Skeletal muscle satellite cell (primary cell): Measurements from ENCODE around the gene ARHGEF12.

Experiments
- H3K27me3 ChIP-seq: 2 replicates; pipeline ENCODE4 v1.7.0; 2013; ENCODE audit warnings: low read length; ENCODE audit not compliant: control insufficient read depth, insufficient read depth
- H3K36me3 ChIP-seq: 2 replicates; pipeline ENCODE4 v1.7.0; 2013; ENCODE audit warnings: mild to moderate bottlenecking, control low read depth, low read length; ENCODE audit not compliant: insufficient read depth
- H3K4me1 ChIP-seq: 2 replicates; pipeline ENCODE4 v1.7.0; 2013; ENCODE audit warnings: low read length; ENCODE audit not compliant: control insufficient read depth, insufficient read depth
- H3K4me2 ChIP-seq: 2 replicates; pipeline ENCODE4 v1.7.0; 2013; ENCODE audit warnings: mild to moderate bottlenecking, low read length
- H3K4me3 ChIP-seq: 2 replicates; pipeline ENCODE4 v1.7.0; 2013; ENCODE audit warnings: low read length
- H3K9ac ChIP-seq: 2 replicates; pipeline ENCODE4 v1.7.0; 2013; ENCODE audit warnings: mild to moderate bottlenecking, low read depth, low read length, moderate library complexity
- H3K9me3 ChIP-seq: replicated peaks from 2 replicates; pipeline ENCODE4 v1.7.0; 2013; ENCODE audit warnings: mild to moderate bottlenecking, control low read depth, low read length

Gene ARHGEF12

GRCh38 chr11:120376547-120377182, 40.5 kb downstream of the ARHGEF12 start:
- Histone ChIP-seq H3K4me2 (no peak overlapping the region), H3K4me1 (peaks cover 18% of the 10 kb centered on the region), H3K9ac (no peak overlapping the region), H3K36me3 (no peaks in the 10 kb centered on the region), H3K27me3 (no peaks in the 10 kb centered on the region), H3K9me3 (no peaks in the 10 kb centered on the region), H3K4me3 (no peak overlapping the region)

GRCh38 chr11:120378474-120378873, 42.3 kb downstream of the ARHGEF12 start:
- Histone ChIP-seq H3K27me3 (no peaks in the 10 kb centered on the region), H3K4me2 (no peak overlapping the region), H3K4me1 (peaks cover 26% of the 10 kb centered on the region), H3K9ac (no peak overlapping the region), H3K4me3 (no peak overlapping the region), H3K36me3 (no peaks in the 10 kb centered on the region), H3K9me3 (no peaks in the 10 kb centered on the region)

- H3K9ac ChIP-seq: no peak overlapping the region
- no peaks in the 10 kb centered on the region for H3K9me3 ChIP-seq
- H3K27me3 ChIP-seq: no peaks in the 10 kb centered on the region
- peaks cover 34% of the 10 kb centered on the region for H3K4me1 ChIP-seq
- no peak overlapping the region for H3K4me2 ChIP-seq
- H3K36me3 ChIP-seq: no peaks in the 10 kb centered on the region
- H3K4me3 ChIP-seq: no peak overlapping the region
These were observed 45.2 kb downstream of the ARHGEF12 start for GRCh38 chr11:120381401-120381800.

GRCh38 chr11:120383518-120384155, 47.4 kb downstream of the ARHGEF12 start:
- Histone ChIP-seq H3K27me3 (no peaks in the 10 kb centered on the region), H3K9ac (no peak overlapping the region)

GRCh38 chr11:120384476-120384875, 48.3 kb downstream of the ARHGEF12 start:
- Histone ChIP-seq H3K27me3 (no peaks in the 10 kb centered on the region), H3K4me3 (no peak overlapping the region), H3K4me1 (peaks cover 38% of the 10 kb centered on the region), H3K9ac (no peak overlapping the region), H3K36me3 (no peaks in the 10 kb centered on the region), H3K9me3 (no peaks in the 10 kb centered on the region), H3K4me2 (no peak overlapping the region)

More at GRCh38 chr11:120383518-120384155, 47.4 kb downstream of the ARHGEF12 start:
- H3K9me3 ChIP-seq: no peaks in the 10 kb centered on the region
- H3K4me2 ChIP-seq: no peak overlapping the region
- H3K36me3 ChIP-seq: no peaks in the 10 kb centered on the region
- no peak overlapping the region for H3K4me3 ChIP-seq
- peaks cover 41% of the 10 kb centered on the region for H3K4me1 ChIP-seq

- no peaks in the 10 kb centered on the region for H3K9me3 ChIP-seq
- H3K4me1 ChIP-seq: peaks cover 34% of the 10 kb centered on the region
- no peaks in the 10 kb centered on the region for H3K27me3 ChIP-seq
- H3K4me2 ChIP-seq: no peak overlapping the region
- no peaks in the 10 kb centered on the region for H3K36me3 ChIP-seq
- H3K9ac ChIP-seq: no peak overlapping the region
- H3K4me3 ChIP-seq: no peak overlapping the region
These were observed 48.9 kb downstream of the ARHGEF12 start for GRCh38 chr11:120385110-120385509.

GRCh38 chr11:120385655-120386054, 49.4 kb downstream of the ARHGEF12 start:
- H3K9me3 ChIP-seq: no peaks in the 10 kb centered on the region
- no peak overlapping the region for H3K4me3 ChIP-seq
- H3K36me3 ChIP-seq: no peaks in the 10 kb centered on the region
- H3K9ac ChIP-seq: no peak overlapping the region
- H3K4me2 ChIP-seq: no peak overlapping the region
- no peaks in the 10 kb centered on the region for H3K27me3 ChIP-seq
- peaks cover 34% of the 10 kb centered on the region for H3K4me1 ChIP-seq

- H3K4me1 ChIP-seq: peaks cover 37% of the 10 kb centered on the region
- no peak overlapping the region for H3K4me2 ChIP-seq
- H3K36me3 ChIP-seq: no peaks in the 10 kb centered on the region
- no peak overlapping the region for H3K9ac ChIP-seq
- H3K4me3 ChIP-seq: no peak overlapping the region
- no peaks in the 10 kb centered on the region for H3K27me3 ChIP-seq
- no peaks in the 10 kb centered on the region for H3K9me3 ChIP-seq
These were observed 50.1 kb downstream of the ARHGEF12 start for GRCh38 chr11:120386318-120386717.

GRCh38 chr11:120386774-120387371, 50.7 kb downstream of the ARHGEF12 start:
- Histone ChIP-seq H3K36me3 (no peaks in the 10 kb centered on the region), H3K9ac (no peak overlapping the region), H3K9me3 (no peaks in the 10 kb centered on the region), H3K4me2 (no peak overlapping the region), H3K4me3 (no peak overlapping the region), H3K27me3 (no peaks in the 10 kb centered on the region), H3K4me1 (peaks cover 32% of the 10 kb centered on the region)

GRCh38 chr11:120388261-120388660, 52.0 kb downstream of the ARHGEF12 start:
- Histone ChIP-seq H3K9ac (no peak overlapping the region), H3K36me3 (no peaks in the 10 kb centered on the region), H3K4me2 (no peak overlapping the region), H3K4me1 (peaks cover 28% of the 10 kb centered on the region), H3K4me3 (no peak overlapping the region), H3K27me3 (no peaks in the 10 kb centered on the region), H3K9me3 (no peaks in the 10 kb centered on the region)

- Histone ChIP-seq H3K4me1 (peaks cover 16% of the 10 kb centered on the region), H3K9me3 (no peaks in the 10 kb centered on the region), H3K9ac (no peak overlapping the region), H3K4me2 (no peak overlapping the region), H3K4me3 (no peak overlapping the region), H3K36me3 (no peaks in the 10 kb centered on the region), H3K27me3 (no peaks in the 10 kb centered on the region)
These were observed 53.7 kb downstream of the ARHGEF12 start for GRCh38 chr11:120389693-120390584.
